GM18873 (cell line): ENCODE data around the gene AQP6.

ENCODE experiments used
- ATAC-seq: cut with Tn5 transposase; IDR thresholded peaks from one replicate; pipeline ENCODE4 v1.9.1; 2021; ENCODE audit warnings: mild to moderate bottlenecking, moderate library complexity, moderate number of reproducible peaks; ENCODE audit not compliant: unreplicated experiment, low FRiP score

Gene AQP6

GRCh38 chr12:49942512-49942893 is 30.2 kb upstream of the AQP6 start:
- no peak for ATAC-seq

- ATAC-seq, result no peak
These were observed 29.7 kb upstream of the AQP6 start for GRCh38 chr12:49942921-49943624.

GRCh38 chr12:49943625-49943960 is 29.2 kb upstream of the AQP6 start:
- no peak for ATAC-seq

- ATAC-seq, result no peak
These were observed 28.7 kb upstream of the AQP6 start for GRCh38 chr12:49944046-49944445.

- ATAC-seq, result no peak
These were observed 28.0 kb upstream of the AQP6 start for GRCh38 chr12:49944718-49945117.

- ATAC-seq, result no peak
These were observed 27.2 kb upstream of the AQP6 start for GRCh38 chr12:49945394-49946080.

GRCh38 chr12:49946086-49946485 is 26.7 kb upstream of the AQP6 start:
- no peak for ATAC-seq

GRCh38 chr12:49946497-49946896 is 26.2 kb upstream of the AQP6 start:
- no peak for ATAC-seq

- no peak for ATAC-seq
These were observed 25.0 kb upstream of the AQP6 start for GRCh38 chr12:49947593-49948226.

- ATAC-seq, result no peak
These were observed 23.6 kb upstream of the AQP6 start for GRCh38 chr12:49948866-49949845.

GRCh38 chr12:49949866-49950265 is 22.9 kb upstream of the AQP6 start:
- ATAC-seq, result no peak

GRCh38 chr12:49950273-49951251 is 22.2 kb upstream of the AQP6 start, which contains the start of gene AQP2:
AQP2 (plus strand) TSS chr12:49950737; CDS start chr12:49950831, 94 bp downstream.
- ATAC-seq, result no peak

- no peak for ATAC-seq
These were observed 21.1 kb upstream of the AQP6 start for GRCh38 chr12:49951411-49952240.

GRCh38 chr12:49952391-49953055 is 20.2 kb upstream of the AQP6 start:
- ATAC-seq, result no peak

- no peak for ATAC-seq
These were observed 19.6 kb upstream of the AQP6 start for GRCh38 chr12:49953151-49953550.

- no peak for ATAC-seq
These were observed 18.5 kb upstream of the AQP6 start for GRCh38 chr12:49953961-49954846.
